Measurements from ENCODE around the gene MATK.

Gene MATK

DNA sequence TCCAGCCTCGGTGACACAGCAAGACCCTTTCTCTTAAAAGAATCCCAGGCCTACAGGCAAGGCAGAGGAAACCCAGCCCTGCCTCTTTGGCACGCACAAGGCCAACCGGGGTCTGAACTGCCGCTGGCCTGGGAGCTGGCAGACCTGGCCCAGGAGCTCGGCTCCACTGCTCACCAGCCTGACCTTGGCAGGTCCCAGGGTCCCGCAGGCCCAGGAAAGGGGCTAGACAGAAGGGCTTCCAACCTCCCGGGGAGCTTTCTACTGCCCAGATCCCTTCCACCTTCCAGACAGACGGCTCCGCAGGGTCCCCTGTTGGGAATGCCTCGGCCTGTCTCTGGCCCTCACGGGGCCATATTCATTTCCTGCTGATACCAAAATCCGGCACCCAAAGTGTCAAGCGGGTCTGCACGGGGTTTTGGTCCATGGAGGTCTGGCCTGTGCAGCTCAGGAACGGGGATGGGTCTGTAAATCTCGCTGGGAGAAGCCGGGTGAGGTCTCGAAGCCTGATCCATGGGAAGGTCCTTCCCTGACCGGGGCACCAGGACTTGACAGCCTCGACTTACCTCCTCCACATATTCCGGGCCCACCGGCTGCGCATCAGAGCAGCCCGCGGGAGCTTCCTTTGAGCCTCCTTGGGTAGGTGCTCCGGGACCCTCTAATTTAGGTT is 36.6 kb upstream of the MATK start (continued):
- TF ChIP-seq, protein P1, sequence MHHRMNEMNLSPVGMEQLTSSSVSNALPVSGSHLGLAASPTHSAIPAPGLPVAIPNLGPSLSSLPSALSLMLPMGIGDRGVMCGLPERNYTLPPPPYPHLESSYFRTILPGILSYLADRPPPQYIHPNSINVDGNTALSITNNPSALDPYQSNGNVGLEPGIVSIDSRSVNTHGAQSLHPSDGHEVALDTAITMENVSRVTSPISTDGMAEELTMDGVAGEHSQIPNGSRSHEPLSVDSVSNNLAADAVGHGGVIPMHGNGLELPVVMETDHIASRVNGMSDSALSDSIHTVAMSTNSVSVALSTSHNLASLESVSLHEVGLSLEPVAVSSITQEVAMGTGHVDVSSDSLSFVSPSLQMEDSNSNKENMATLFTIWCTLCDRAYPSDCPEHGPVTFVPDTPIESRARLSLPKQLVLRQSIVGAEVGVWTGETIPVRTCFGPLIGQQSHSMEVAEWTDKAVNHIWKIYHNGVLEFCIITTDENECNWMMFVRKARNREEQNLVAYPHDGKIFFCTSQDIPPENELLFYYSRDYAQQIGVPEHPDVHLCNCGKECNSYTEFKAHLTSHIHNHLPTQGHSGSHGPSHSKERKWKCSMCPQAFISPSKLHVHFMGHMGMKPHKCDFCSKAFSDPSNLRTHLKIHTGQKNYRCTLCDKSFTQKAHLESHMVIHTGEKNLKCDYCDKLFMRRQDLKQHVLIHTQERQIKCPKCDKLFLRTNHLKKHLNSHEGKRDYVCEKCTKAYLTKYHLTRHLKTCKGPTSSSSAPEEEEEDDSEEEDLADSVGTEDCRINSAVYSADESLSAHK (tag by site-specific recombination; IDR thresholded peaks at IDR 0.05) = no peak
- TF ChIP-seq OSR2 (tag by site-specific recombination; IDR thresholded peaks at IDR 0.05) = no peak
- TF ChIP-seq, protein P2, sequence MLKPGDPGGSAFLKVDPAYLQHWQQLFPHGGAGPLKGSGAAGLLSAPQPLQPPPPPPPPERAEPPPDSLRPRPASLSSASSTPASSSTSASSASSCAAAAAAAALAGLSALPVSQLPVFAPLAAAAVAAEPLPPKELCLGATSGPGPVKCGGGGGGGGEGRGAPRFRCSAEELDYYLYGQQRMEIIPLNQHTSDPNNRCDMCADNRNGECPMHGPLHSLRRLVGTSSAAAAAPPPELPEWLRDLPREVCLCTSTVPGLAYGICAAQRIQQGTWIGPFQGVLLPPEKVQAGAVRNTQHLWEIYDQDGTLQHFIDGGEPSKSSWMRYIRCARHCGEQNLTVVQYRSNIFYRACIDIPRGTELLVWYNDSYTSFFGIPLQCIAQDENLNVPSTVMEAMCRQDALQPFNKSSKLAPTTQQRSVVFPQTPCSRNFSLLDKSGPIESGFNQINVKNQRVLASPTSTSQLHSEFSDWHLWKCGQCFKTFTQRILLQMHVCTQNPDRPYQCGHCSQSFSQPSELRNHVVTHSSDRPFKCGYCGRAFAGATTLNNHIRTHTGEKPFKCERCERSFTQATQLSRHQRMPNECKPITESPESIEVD (tag by site-specific recombination; IDR thresholded peaks at IDR 0.05) = no peak
- TF ChIP-seq ZBTB17 (tag by site-specific recombination; IDR thresholded peaks at IDR 0.05) = no peak
- TF ChIP-seq ZNF157 (tag by site-specific recombination; IDR thresholded peaks at IDR 0.05) = no peak

DNA sequence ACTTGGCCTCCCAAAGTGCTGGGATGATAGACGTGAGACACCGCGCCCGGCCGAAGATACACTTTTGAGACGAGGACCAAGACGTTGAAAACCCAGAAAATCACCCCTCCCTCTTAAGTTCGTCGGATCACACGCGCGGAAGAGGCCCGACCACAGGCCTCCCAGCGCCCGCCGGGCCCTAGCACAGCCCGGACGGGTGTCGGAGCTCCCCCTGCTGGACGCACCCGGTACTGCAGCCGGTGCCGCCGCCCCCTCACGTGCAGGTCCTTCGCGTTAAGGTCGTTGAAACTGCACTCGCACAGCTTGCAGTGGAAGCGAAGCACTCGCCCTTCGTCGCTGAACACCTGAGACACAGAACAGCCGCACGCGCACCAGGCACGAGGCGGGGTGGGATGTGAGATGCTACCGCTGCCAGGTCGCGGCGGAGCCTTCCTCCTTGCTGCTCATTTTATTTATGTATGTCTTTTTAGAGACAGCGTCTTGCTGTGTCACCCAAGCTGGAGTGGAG is 35.7 kb upstream of the MATK start:
- ChIA-PET POLR2A (interaction anchor here (1.3 kb wide), 1 partner anchor 59 kb away, joined by 5 read pairs; the partner anchor contains the start of gene MRPL54), CTCF (interaction anchor here (0.5 to 2.1 kb wide), 26 partner anchors 9 to 1443 kb away, joined by 3 to 16 read pairs (median 3); partner anchors contain the start of genes MATK and MRPL54)
- Histone ChIP-seq H3K36me3 (ENCODE audit: control insufficient read depth in 2 of 2, insufficient read depth in 1 of 2, low read length in 2 of 2) (no peaks in the 10 kb centered on the region), H3K27ac (ENCODE audit: extremely low read depth, low read depth, low read length) (no peak overlapping the region), H3K4me3 (ENCODE audit: low read depth, low read length) (no peak overlapping the region), H3K4me1 (ENCODE audit: control insufficient read depth, insufficient read depth, low read length) (no peaks in the 10 kb centered on the region), H3K9me3 (ENCODE audit: control insufficient read depth, insufficient read depth, low read depth, low read length) (no peaks in the 10 kb centered on the region)
- TF ChIP-seq ZNF561 (tag by site-specific recombination; IDR thresholded peaks at IDR 0.05; ENCODE audit: borderline replicate concordance) = no peak; the same call in 1 of the 2 replicates
- peak; percentile 36 for TF ChIP-seq EGR2 (tag by site-specific recombination; IDR thresholded peaks at IDR 0.05; ENCODE audit: low read depth)
- TF ChIP-seq ZBTB17 (tag by site-specific recombination; IDR thresholded peaks at IDR 0.05) = 0 out of 2 replicates have a peak, but pooled peaks have one; percentile 16
- peak; percentile 95 for TF ChIP-seq CTCF (tag by site-specific recombination; IDR thresholded peaks at IDR 0.05)
- no peak for TF ChIP-seq ZNF221 (tag by site-specific recombination; IDR thresholded peaks at IDR 0.05; ENCODE audit: borderline replicate concordance)
- TF ChIP-seq HOXA7 (CRISPR knock-in tag; IDR thresholded peaks at IDR 0.05; ENCODE audit: borderline replicate concordance) = no peak
- peak; percentile 44 for TF ChIP-seq ZNF654 (tag by site-specific recombination; IDR thresholded peaks at IDR 0.05; ENCODE audit: low read depth)
- TF ChIP-seq BCL11B (tag by site-specific recombination; IDR thresholded peaks at IDR 0.05; ENCODE audit: low read depth) = no peak
- 0 out of 2 replicates have a peak, but pooled peaks have one; percentile 25 for TF ChIP-seq ZFP37 (tag by site-specific recombination; IDR thresholded peaks at IDR 0.05)
- no peak for TF ChIP-seq ZNF335 (tag by site-specific recombination; conservative IDR thresholded peaks at IDR 0.05)
- no peak for TF ChIP-seq ZNF114 (tag by site-specific recombination; IDR thresholded peaks at IDR 0.05)
- peak; percentile 16; the same call in 1 of the 2 replicates for TF ChIP-seq ZNF341 (tag by site-specific recombination; IDR thresholded peaks at IDR 0.05; ENCODE audit: low read depth)
- peak; percentile 83 for TF ChIP-seq ZFHX2 (tag by site-specific recombination; conservative IDR thresholded peaks at IDR 0.05)
- TF ChIP-seq, protein P3, sequence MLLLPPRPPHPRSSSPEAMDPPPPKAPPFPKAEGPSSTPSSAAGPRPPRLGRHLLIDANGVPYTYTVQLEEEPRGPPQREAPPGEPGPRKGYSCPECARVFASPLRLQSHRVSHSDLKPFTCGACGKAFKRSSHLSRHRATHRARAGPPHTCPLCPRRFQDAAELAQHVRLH (tag by site-specific recombination; IDR thresholded peaks at IDR 0.05) = 0 out of 2 replicates have a peak, but pooled peaks have one; percentile 55
- peak; percentile 92 for TF ChIP-seq ZBTB8A (tag by site-specific recombination; IDR thresholded peaks at IDR 0.05)
- no peak for TF ChIP-seq ZFP3 (tag by site-specific recombination; IDR thresholded peaks at IDR 0.05; ENCODE audit: low read depth)
- TF ChIP-seq ZNF2 (tag by site-specific recombination; IDR thresholded peaks at IDR 0.05) = 0 out of 2 replicates have a peak, but pooled peaks have one; percentile 57
- TF ChIP-seq ZNF629 (tag by site-specific recombination; IDR thresholded peaks at IDR 0.05) = 0 out of 2 replicates have a peak, but pooled peaks have one; percentile 47
- TF ChIP-seq KLF9 (tag by site-specific recombination; IDR thresholded peaks at IDR 0.05; ENCODE audit: low read depth) = 0 out of 2 replicates have a peak, but pooled peaks have one; percentile 35
- peak; percentile 39; the same call in 1 of the 2 replicates for TF ChIP-seq SP3 (tag by site-specific recombination; IDR thresholded peaks at IDR 0.05)
- TF ChIP-seq ZNF48 (tag by site-specific recombination; IDR thresholded peaks at IDR 0.05) = no peak
- TF ChIP-seq ZNF391 (tag by site-specific recombination; IDR thresholded peaks at IDR 0.05; ENCODE audit: borderline replicate concordance, low read depth) = no peak
- TF ChIP-seq KLF16 (tag by site-specific recombination; IDR thresholded peaks at IDR 0.05) = peak; percentile 44; the same call in 1 of the 2 replicates
- 0 out of 2 replicates have a peak, but pooled peaks have one; percentile 20 for TF ChIP-seq ZNF24 (tag by site-specific recombination; IDR thresholded peaks at IDR 0.05)
- TF ChIP-seq ZNF791 (tag by site-specific recombination; IDR thresholded peaks at IDR 0.05) = no peak

Data from HEK293 (cell line).